HFFc6 (cell line): ENCODE measurements around the gene TXLNA. TPM values are rescaled to one million over a fixed set of nuclear protein-coding genes. Genes with fewer than 3 reads are reported as not detected.

Experiments used
- DNase-seq: peaks from one replicate; pipeline ENCODE4 v3.0.0-alpha.2; 2018
- H3K27ac Mint-ChIP-seq: 2 replicates; pipeline ENCODE4 v1.8.0; 2020; ENCODE audit warnings: mild to moderate bottlenecking, mixed read lengths
- H3K27me3 Mint-ChIP-seq: 2 replicates; pipeline ENCODE4 v1.8.0; 2021; ENCODE audit warnings: mild to moderate bottlenecking, moderate library complexity, mixed read lengths; ENCODE audit not compliant: insufficient read depth
- H3K36me3 Mint-ChIP-seq: 2 replicates; pipeline ENCODE4 v1.8.0; 2021; ENCODE audit warnings: low read depth, mixed read lengths
- H3K4me1 Mint-ChIP-seq: 2 replicates; pipeline ENCODE4 v1.8.0; 2020; ENCODE audit warnings: low read depth, mixed read lengths
- H3K4me3 Mint-ChIP-seq: 2 replicates; pipeline ENCODE4 v1.8.0; 2020; ENCODE audit warnings: mild to moderate bottlenecking, moderate library complexity, mixed read lengths
- H3K9me3 Mint-ChIP-seq: 2 replicates; pipeline ENCODE4 v1.8.0; 2020; ENCODE audit warnings: mild to moderate bottlenecking, mixed read lengths
- CTCF ChIP-seq: fragments of 200-600 bp; sonication (generic); IDR thresholded peaks from 2 replicates; pipeline ENCODE4 v1.5.0; 2021; ENCODE audit warnings: antibody characterized with exemption, mild to moderate bottlenecking
- total RNA-seq, 6 experiments: library from RNA; stranded (reverse); fragmentation: NEBNext Ultra II Directional; extraction: Animal tissue kit (Norgen Biotek cat#: 25700); gene quantifications; 2 replicates in 1 of 6; 3 replicates in 5 of 6; pipeline ENCODE4 v1.2.3, GENCODE V29; 2021

Gene TXLNA
- total RNA-seq, 6 experiments from 2014 or later: 89.4 to 95.2 (median 93.0) TPM

GRCh38 chr1:32200226-32201010 is 20.9 kb downstream of the TXLNA start, which contains the start of gene CCDC28B:
TSS of gene CCDC28B (plus strand) at chr1:32200595. CDS start at chr1:32201936, 1,341 bp downstream.
- DNase-seq: peak; percentile 74
- Mint-ChIP-seq H3K36me3 (peaks cover 16% of the 10 kb centered on the region), H3K9me3 (no peaks in the 10 kb centered on the region), H3K4me3 (peak within 1 kb of the TSS; percentile 91), H3K27me3 (peaks cover 9% of the 10 kb centered on the region), H3K4me1 (peaks cover 72% of the 10 kb centered on the region), H3K27ac (peak within 1 kb of the TSS; percentile 91)
- no peak for TF ChIP-seq CTCF

- peaks cover 12% of the 10 kb centered on the region for H3K36me3 Mint-ChIP-seq
- peak overlapping the region; percentile 91 for H3K27ac Mint-ChIP-seq
- no peaks in the 10 kb centered on the region for H3K9me3 Mint-ChIP-seq
- DNase-seq: peak; percentile 57
- peaks cover 5% of the 10 kb centered on the region for H3K27me3 Mint-ChIP-seq
- peak; percentile 41; the same call in 1 of the 2 replicates for TF ChIP-seq CTCF
- H3K4me1 Mint-ChIP-seq: peaks cover 70% of the 10 kb centered on the region
- H3K4me3 Mint-ChIP-seq: peak overlapping the region; percentile 91
Observed at GRCh38 chr1:32201011-32201855, 21.8 kb downstream of the TXLNA start.

- Mint-ChIP-seq H3K4me1 (peaks cover 44% of the 10 kb centered on the region), H3K4me3 (peak overlapping the region; percentile 90), H3K9me3 (no peaks in the 10 kb centered on the region), H3K27ac (peak overlapping the region; percentile 86), H3K27me3 (peaks cover 1% of the 10 kb centered on the region), H3K36me3 (peaks cover 7% of the 10 kb centered on the region; the same call in 1 of the 2 replicates)
- no peak for DNase-seq
- TF ChIP-seq CTCF: no peak
Observed at GRCh38 chr1:32204943-32205361, 25.5 kb downstream of the TXLNA start.

- Mint-ChIP-seq H3K4me1 (peaks cover 39% of the 10 kb centered on the region), H3K4me3 (peak within 1 kb of the TSS; percentile 90), H3K27ac (peak within 1 kb of the TSS; percentile 86), H3K36me3 (peaks cover 7% of the 10 kb centered on the region; the same call in 1 of the 2 replicates), H3K27me3 (peaks cover 1% of the 10 kb centered on the region), H3K9me3 (no peaks in the 10 kb centered on the region)
- peak; percentile 22; the same call in 1 of the 2 replicates for TF ChIP-seq CTCF
- DNase-seq: peak; percentile 67
Observed at GRCh38 chr1:32205401-32206370, 26.2 kb downstream of the TXLNA start, which contains the start of gene IQCC. TSS of gene IQCC (plus strand) at chr1:32205671. CDS start at chr1:32205682, 11 bp downstream.
